Duodenal mucosa (tissue), 2 donors: ENCODE measurements around the gene UNC13B.

Source experiments
- H3K27ac ChIP-seq: one replicate; pipeline ENCODE4 v1.7.0; 2013; ENCODE audit warnings: low read depth, low read length
- H3K27me3 ChIP-seq, 2 donors: one replicate each; pipeline ENCODE4 v1.7.0; 2013; ENCODE audit warnings: low read length in 2 of 2, control low read depth in 1 of 2; ENCODE audit not compliant: insufficient read depth in 2 of 2, control insufficient read depth in 1 of 2
- H3K36me3 ChIP-seq, 2 donors: one replicate each; pipeline ENCODE4 v1.7.0; 2013; ENCODE audit warnings: low read length in 2 of 2, control low read depth in 1 of 2; ENCODE audit not compliant: insufficient read depth in 2 of 2, control insufficient read depth in 1 of 2
- H3K4me1 ChIP-seq, 2 donors: one replicate each; pipeline ENCODE4 v1.7.0; 2013; ENCODE audit warnings: low read length in 2 of 2, control low read depth in 1 of 2; ENCODE audit not compliant: insufficient read depth in 2 of 2, control insufficient read depth in 1 of 2
- H3K4me3 ChIP-seq, 2 donors: one replicate each; pipeline ENCODE4 v1.7.0; 2013; ENCODE audit warnings: low read length in 2 of 2, low read depth in 1 of 2
- H3K9ac ChIP-seq, 2 donors: one replicate each; pipeline ENCODE4 v1.7.0; 2013; ENCODE audit warnings: low read length in 2 of 2, low read depth in 1 of 2
- H3K9me3 ChIP-seq, 2 donors: one replicate each; pipeline ENCODE4 v1.7.0; 2013; ENCODE audit warnings: low read length in 2 of 2, control low read depth in 1 of 2; ENCODE audit not compliant: control insufficient read depth in 1 of 2

UNC13B gene

DNA sequence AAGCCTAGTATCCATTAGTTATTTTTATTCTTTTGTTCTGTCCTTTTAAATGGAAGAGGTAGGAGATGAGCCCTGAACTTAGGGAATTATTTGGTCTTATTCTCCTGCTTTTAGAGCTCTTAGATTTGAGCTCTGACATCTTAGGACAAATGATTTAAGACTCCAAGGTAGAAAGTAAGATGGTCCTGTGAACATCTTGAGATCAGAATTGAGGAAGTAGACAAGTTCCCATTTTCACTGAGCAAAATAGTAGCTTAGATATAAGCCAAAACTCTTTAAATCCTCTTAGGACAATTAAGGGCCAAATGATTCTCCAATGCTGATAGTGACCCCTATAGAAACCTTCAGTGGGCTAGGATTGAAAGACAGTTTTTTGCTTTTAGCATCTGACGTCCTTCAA, 275.1 kb downstream of the UNC13B start:
- Histone ChIP-seq H3K9ac (no peak overlapping the region), H3K27me3 (no peaks in the 10 kb centered on the region), H3K9me3 (no peaks in the 10 kb centered on the region), H3K4me1 (no peaks in the 10 kb centered on the region), H3K36me3 (no peaks in the 10 kb centered on the region), H3K27ac (no peak overlapping the region), H3K4me3 (no peak overlapping the region)

DNA sequence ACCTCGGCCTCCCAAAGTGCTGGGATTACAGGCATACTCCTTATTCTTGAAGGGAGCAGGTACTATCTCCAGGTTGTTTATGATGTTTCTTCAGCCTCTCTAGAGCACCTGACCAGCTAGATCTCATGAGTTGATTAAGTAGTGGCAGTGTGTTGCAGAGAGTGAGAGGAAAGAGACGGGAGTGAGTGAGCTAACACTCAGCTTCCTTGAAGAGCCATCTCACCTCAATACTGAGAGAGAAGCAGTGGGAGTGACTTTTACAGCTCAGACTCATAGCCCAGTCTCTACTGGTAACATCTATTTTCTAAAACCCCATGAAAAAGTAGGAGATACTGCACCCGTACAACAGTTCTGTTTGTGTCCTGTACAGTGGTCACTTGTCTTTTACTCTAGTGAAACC, 284.2 kb downstream of the UNC13B start:
- no peak overlapping the region for H3K27ac ChIP-seq
- no peaks in the 10 kb centered on the region for H3K9me3 ChIP-seq
- no peak overlapping the region for H3K9ac ChIP-seq
- H3K4me3 ChIP-seq: no peak overlapping the region
- H3K4me1 ChIP-seq: no peaks in the 10 kb centered on the region
- H3K27me3 ChIP-seq: no peaks in the 10 kb centered on the region
- no peaks in the 10 kb centered on the region for H3K36me3 ChIP-seq

DNA sequence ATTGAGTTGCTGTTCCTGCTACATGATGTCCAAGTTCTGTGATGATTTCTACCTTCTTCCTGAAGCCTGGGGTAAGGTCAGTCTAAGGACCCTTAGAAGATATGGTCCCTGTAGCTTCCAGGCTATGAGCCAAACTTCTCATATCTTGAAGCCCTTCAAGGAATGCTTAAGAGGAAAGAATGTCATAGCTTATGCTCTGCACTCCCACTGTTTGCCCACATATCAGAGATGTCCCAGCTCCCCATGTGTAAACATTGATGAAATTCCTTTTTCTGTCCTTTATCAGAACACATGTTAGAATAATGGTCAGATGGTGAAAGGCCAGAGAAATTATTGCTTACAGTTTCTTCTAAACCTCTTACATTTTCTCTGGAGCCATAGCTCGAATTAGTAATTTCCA, 286.7 kb downstream of the UNC13B start:
- Histone ChIP-seq H3K4me1 (no peaks in the 10 kb centered on the region), H3K27ac (no peak overlapping the region), H3K9me3 (no peaks in the 10 kb centered on the region), H3K27me3 (peaks cover 0 to 5% of the 10 kb centered on the region in 2 donors), H3K36me3 (no peaks in the 10 kb centered on the region), H3K4me3 (no peak overlapping the region), H3K9ac (no peak overlapping the region)

DNA sequence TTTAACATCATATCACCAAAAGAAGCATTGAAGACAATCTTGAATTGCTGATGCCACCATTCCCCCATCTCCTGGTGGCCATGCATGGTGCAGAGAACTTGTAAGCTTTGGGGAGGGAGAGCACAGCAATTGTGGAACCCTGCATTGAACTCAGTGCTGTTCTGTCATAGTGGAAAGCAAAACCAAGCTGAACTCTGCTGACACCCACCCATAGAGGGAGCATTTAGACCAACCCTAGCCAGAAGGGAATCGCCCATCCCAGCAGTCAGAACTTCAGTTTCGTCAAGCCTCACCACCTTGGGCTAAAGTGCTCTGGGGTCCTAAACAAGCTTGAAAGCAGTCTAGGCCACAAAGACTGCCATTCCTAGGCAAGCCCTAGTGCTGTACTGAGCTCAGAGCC, 290.7 kb downstream of the UNC13B start:
- Histone ChIP-seq H3K36me3 (no peaks in the 10 kb centered on the region), H3K4me1 (no peaks in the 10 kb centered on the region), H3K9me3 (no peaks in the 10 kb centered on the region), H3K27me3 (peaks cover 0 to 5% of the 10 kb centered on the region in 2 donors), H3K9ac (no peak overlapping the region), H3K4me3 (no peak overlapping the region), H3K27ac (no peak overlapping the region)

DNA sequence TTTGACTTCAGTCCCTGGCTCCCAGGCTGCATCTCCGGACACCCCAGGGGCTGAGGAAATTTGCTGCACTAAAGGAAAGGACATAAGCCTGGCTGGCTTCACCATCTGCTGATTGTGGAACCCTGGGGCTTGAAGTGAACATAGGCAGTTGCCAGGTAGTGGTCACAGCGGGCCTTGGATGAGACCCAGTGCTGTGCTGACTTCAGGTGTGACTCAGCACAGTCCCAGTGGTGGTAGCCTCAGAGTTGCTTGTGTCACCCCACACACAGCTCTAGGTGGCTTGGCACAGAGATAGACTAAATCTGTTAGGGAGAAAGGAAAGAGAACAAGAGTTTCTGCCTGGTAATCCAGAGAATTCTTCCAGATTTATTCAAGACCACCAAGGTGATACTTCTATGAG, 292.0 kb downstream of the UNC13B start:
- H3K9me3 ChIP-seq: no peaks in the 10 kb centered on the region
- no peak overlapping the region for H3K4me3 ChIP-seq
- H3K27me3 ChIP-seq: peaks cover 0 to 5% of the 10 kb centered on the region in 2 donors
- H3K27ac ChIP-seq: no peak overlapping the region
- no peaks in the 10 kb centered on the region for H3K4me1 ChIP-seq
- H3K36me3 ChIP-seq: no peaks in the 10 kb centered on the region
- H3K9ac ChIP-seq: no peak overlapping the region
